ENCODE results near the gene RGS4. TPM values are rescaled to one million over a fixed set of nuclear protein-coding genes. Genes with fewer than 3 reads are reported as not detected.
A peak's percentile ranks its signal among the peaks of the same experiment; 100 is the strongest.
"Not testable (repeated sequence)": the region's sequence is repeated elsewhere in the genome, so short reads cannot be mapped to it uniquely, and the experiment has no call there.

Gene RGS4
- total and polyA plus RNA-seq, 5 experiments from 2014 or later: not detected

DNA sequence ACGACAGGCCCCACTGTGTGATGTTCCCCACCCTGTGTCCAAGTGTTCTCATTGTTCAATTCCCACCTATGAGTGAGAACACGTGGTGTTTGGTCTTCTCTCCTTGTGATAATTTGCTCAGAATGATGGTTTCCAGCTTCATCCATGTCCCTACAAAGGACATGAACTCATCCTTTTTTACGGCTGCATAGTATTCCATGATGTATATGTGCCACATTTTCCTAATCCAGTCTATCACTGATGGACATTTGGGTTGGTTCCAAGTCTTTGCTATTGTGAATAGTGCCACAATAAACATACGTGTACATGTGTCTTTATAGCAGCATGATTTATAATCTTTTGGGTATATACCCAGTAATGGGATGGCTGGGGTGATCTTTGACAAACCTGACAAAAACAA, 20.0 kb downstream of the RGS4 start:
- H3K9me3 Mint-ChIP-seq, H3K27ac Mint-ChIP-seq, DNase-seq, H3K4me1 Mint-ChIP-seq, H3K4me3 Mint-ChIP-seq, ATAC-seq, POLR2A ChIA-PET, H3K36me3 Mint-ChIP-seq: not testable (repeated sequence)
- H3K27me3 Mint-ChIP-seq: peaks cover 2 to 26% (median 4%) of the 10 kb centered on the region in 5 donors

DNA sequence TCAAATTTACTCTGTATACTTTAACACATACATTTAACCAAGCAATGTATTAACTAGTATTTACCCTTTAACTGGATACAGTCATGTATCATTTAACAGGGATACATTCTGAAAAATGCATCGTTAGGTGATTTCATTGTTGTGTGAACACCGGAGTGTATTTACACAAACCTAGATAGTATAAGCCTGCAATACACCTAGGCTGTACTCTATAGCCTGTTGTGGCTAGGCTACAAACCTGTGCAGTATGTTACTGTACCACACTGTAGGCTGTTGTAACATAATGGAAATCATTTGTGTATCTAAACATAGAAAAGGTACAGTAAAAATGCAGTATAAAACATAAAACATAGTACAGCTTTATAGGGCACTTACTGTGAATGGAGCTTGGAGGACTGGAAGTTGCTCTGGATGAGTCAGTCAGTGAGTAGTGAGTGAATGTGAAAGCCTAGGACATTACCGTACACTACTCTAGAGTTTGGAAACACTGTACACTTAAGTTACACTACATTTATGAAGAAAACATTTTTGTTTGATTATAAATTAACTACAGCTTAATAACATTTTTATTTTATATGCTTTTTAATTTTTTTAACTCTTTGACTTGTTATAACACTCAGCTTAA, 21.3 kb downstream of the RGS4 start:
- H3K27me3 Mint-ChIP-seq: peaks cover 2 to 34% (median 4%) of the 10 kb centered on the region in 5 donors
- H3K4me1 Mint-ChIP-seq: no peaks in the 10 kb centered on the region
- no peak overlapping the region for H3K4me3 Mint-ChIP-seq
- ATAC-seq: no peak
- POLR2A ChIA-PET: no interaction called here
- peaks cover 0 to 2% (median 0%) of the 10 kb centered on the region in 9 donors for H3K9me3 Mint-ChIP-seq
- no peak overlapping the region for H3K27ac Mint-ChIP-seq
- H3K36me3 Mint-ChIP-seq: no peaks in the 10 kb centered on the region
- no peak for DNase-seq

DNA sequence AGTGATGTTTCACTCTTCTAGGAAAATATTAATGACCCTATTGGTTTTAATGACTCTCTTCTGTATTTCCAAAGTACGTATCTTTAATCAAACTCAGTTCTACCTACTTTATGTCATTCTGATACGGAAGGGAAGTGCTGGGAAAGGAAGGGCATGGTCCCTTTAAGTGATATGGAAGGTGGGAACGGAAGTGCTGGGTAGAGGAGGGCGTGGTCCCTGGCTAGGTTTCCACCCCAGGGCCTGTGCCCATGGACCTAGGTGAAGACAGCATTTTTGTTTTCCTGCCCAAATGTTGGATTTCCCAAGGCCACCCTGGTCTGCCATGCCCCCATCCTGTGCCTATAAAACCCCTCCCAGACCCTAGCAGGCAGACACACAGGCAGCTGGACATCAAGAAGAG, 24.0 kb downstream of the RGS4 start:
- ATAC-seq (no peak), DNase-seq (no peak)
- POLR2A ChIA-PET: no interaction called here
- H3K27ac Mint-ChIP-seq: no peak overlapping the region
- peaks cover 2 to 59% (median 6%) of the 10 kb centered on the region in 5 donors for H3K27me3 Mint-ChIP-seq
- H3K4me3 Mint-ChIP-seq: no peak overlapping the region
- no peaks in the 10 kb centered on the region for H3K36me3 Mint-ChIP-seq
- H3K4me1 Mint-ChIP-seq: no peaks in the 10 kb centered on the region
- peaks cover 0 to 4% (median 0%) of the 10 kb centered on the region in 9 donors for H3K9me3 Mint-ChIP-seq

DNA sequence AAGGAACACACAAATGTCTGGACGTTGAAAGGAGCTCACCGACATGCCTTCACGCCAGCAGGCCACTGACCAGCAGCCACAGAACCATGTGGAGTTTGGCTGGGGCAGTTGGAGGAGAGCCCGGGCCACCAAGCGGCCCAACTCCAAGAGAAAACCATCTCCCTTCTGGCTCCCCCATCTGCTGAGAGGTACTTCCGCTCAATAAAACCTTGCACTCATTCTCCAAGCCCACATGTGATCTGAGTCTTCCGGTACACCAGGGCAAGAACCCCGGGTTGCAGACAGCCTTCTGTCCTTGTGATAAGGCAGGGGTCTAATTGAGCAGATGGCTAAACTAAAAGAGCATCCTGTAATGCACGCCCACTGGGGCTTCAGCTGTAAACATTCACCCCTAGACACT, 24.4 kb downstream of the RGS4 start:
- H3K9me3 Mint-ChIP-seq: peaks cover 0 to 4% (median 0%) of the 10 kb centered on the region in 9 donors
- ATAC-seq (no peak), DNase-seq (no peak)
- POLR2A ChIA-PET: no interaction called here
- no peaks in the 10 kb centered on the region for H3K4me1 Mint-ChIP-seq
- no peak overlapping the region for H3K4me3 Mint-ChIP-seq
- H3K36me3 Mint-ChIP-seq: no peaks in the 10 kb centered on the region
- no peak overlapping the region for H3K27ac Mint-ChIP-seq
- peaks cover 2 to 59% (median 6%) of the 10 kb centered on the region in 5 donors for H3K27me3 Mint-ChIP-seq

DNA sequence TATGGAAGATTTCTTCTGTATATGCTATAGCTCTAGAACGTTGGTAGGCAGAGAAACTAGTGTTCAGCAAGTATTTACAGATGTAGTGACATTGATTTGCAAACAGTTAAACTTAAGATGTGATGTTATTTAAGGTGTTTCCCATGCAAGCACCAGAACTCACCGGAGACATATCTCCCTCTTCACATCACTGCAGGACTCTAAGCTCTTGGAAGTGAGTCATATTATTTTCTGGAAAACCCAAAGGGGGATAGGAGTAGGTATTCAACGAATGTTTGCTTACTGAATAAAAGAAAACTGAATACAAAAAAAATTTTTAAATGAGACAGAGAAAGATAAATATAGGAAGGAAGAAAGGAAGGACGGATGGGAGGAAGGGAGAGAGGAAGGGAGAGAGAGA, 25.0 kb downstream of the RGS4 start:
- POLR2A ChIA-PET: no interaction called here
- DNase-seq: no peak
- peaks cover 2 to 54% (median 4%) of the 10 kb centered on the region in 5 donors for H3K27me3 Mint-ChIP-seq
- H3K27ac Mint-ChIP-seq: no peak overlapping the region
- H3K4me3 Mint-ChIP-seq: no peak overlapping the region
- no peaks in the 10 kb centered on the region for H3K36me3 Mint-ChIP-seq
- no peak for ATAC-seq
- peaks cover 0 to 2% (median 0%) of the 10 kb centered on the region in 9 donors for H3K9me3 Mint-ChIP-seq
- H3K4me1 Mint-ChIP-seq: no peaks in the 10 kb centered on the region

DNA sequence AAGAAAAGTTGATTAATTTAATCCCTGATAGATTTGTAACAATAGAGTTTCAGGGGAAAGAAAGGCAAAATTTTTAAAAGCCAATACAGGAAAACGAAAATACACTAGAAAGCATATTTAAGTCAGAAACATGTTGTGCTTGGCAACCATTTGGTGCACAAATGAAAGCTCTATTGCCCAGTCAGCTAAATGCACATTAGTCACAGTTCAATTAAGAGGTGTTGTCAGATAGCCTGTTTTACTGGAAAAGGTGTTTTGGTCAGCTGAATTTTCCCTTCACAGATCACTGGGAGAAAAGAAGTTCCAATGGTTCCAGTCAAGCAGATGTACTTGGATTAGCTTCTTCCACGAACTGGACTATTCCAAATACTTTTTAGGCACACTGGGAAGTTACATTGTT, 25.4 kb downstream of the RGS4 start:
- H3K36me3 Mint-ChIP-seq: no peaks in the 10 kb centered on the region
- peaks cover 0 to 2% (median 0%) of the 10 kb centered on the region in 9 donors for H3K9me3 Mint-ChIP-seq
- H3K4me1 Mint-ChIP-seq: no peaks in the 10 kb centered on the region
- peaks cover 2 to 52% (median 4%) of the 10 kb centered on the region in 5 donors for H3K27me3 Mint-ChIP-seq
- ATAC-seq (no peak), DNase-seq (no peak)
- no peak overlapping the region for H3K4me3 Mint-ChIP-seq
- H3K27ac Mint-ChIP-seq: no peak overlapping the region
- POLR2A ChIA-PET: no interaction called here

DNA sequence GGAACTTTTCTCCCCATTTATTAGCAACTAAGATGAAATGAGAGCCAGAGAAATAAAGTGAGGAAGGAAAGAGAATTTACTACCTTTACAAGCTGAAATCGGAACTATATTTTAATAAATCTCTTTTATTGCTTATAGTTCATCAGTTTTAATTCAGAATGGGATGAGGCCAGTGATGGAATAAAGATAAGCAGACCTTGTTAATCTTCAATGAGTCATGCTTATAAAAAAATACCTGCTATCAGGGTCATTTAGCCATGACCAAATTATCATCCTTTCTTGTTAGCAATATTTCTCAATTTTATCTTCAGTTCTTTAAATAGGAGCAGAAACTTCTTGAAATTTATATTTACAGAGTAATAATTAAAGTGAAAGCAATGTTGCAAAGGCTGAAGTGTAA, 26.1 kb downstream of the RGS4 start:
- Mint-ChIP-seq H3K4me1 (no peaks in the 10 kb centered on the region), H3K4me3 (no peak overlapping the region), H3K36me3 (no peaks in the 10 kb centered on the region), H3K9me3 (peaks cover 0 to 2% (median 0%) of the 10 kb centered on the region in 9 donors), H3K27me3 (peaks cover 2 to 58% (median 8%) of the 10 kb centered on the region in 5 donors), H3K27ac (no peak overlapping the region)
- DNase-seq (no peak), ATAC-seq (no peak)
- POLR2A ChIA-PET: no interaction called here

DNA sequence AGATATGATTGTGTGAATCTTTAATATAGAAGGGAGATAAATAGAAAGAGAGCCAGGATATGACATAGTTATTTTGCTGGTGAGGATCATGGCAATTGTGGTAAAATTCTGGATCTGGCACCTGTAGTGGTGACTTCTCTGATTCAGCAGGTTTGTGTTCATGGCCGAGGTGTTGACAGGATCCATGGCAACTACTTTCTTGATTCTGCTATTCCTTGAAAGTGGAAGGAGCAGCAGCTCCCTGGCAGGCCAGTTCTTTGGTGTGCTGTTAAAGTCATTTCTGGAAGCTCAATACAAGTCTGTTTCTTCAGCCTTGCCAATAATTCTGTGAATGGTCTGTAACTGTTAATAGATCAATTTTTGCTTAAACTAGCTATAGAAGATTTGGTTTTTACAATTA, 33.4 kb downstream of the RGS4 start:
- H3K27me3 Mint-ChIP-seq: peaks cover 5 to 21% (median 13%) of the 10 kb centered on the region in 5 donors
- H3K4me3 Mint-ChIP-seq: no peak overlapping the region
- no peak for DNase-seq
- POLR2A ChIA-PET: no interaction called here
- H3K4me1 Mint-ChIP-seq: no peaks in the 10 kb centered on the region
- no peak overlapping the region for H3K27ac Mint-ChIP-seq
- no peak for ATAC-seq
- H3K9me3 Mint-ChIP-seq: peaks cover 0 to 2% (median 0%) of the 10 kb centered on the region in 9 donors
- no peaks in the 10 kb centered on the region for H3K36me3 Mint-ChIP-seq

DNA sequence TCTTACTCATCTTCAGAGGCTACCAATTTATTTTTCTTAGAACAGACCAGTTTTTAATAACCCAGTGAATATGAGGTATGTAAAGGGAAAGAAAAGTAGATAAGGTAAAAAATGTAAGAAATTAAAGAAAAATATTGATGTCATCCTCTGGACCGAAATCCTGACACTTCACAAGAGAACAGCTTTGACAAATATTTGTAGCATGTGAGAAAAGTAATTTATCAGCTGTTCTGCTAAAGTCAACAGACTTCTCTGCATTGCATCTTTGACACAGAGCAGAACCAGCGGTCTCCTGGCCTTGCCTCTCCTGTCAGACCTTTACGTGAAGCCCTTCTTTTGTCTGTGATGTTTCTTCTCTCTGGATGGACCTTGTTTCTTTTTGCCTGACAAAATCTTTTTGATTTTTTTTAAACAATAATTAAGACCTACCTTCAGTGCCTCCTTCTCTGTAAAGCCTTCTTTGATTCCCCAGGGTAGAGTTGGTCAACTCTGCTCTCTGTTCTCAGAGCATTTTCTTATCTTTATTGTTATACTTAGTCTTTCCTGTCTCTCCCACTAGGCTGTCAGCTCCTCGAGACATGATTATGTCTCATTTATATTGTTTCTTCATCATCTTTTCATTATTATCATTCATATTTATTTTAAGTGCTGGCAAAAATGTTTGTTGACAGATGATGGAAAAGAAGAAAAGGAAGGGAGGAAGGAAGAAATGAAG, 35.4 kb downstream of the RGS4 start:
- POLR2A ChIA-PET: no interaction called here
- H3K9me3 Mint-ChIP-seq: peaks cover 0 to 7% (median 2%) of the 10 kb centered on the region in 9 donors
- H3K36me3 Mint-ChIP-seq: no peaks in the 10 kb centered on the region
- no peak for DNase-seq
- peaks cover 10 to 16% (median 15%) of the 10 kb centered on the region in 5 donors for H3K27me3 Mint-ChIP-seq
- ATAC-seq: no peak
- H3K4me3 Mint-ChIP-seq: no peak overlapping the region
- H3K4me1 Mint-ChIP-seq: no peaks in the 10 kb centered on the region
- H3K27ac Mint-ChIP-seq: peak overlapping the region in 1 of 10 donors; percentile 61

DNA sequence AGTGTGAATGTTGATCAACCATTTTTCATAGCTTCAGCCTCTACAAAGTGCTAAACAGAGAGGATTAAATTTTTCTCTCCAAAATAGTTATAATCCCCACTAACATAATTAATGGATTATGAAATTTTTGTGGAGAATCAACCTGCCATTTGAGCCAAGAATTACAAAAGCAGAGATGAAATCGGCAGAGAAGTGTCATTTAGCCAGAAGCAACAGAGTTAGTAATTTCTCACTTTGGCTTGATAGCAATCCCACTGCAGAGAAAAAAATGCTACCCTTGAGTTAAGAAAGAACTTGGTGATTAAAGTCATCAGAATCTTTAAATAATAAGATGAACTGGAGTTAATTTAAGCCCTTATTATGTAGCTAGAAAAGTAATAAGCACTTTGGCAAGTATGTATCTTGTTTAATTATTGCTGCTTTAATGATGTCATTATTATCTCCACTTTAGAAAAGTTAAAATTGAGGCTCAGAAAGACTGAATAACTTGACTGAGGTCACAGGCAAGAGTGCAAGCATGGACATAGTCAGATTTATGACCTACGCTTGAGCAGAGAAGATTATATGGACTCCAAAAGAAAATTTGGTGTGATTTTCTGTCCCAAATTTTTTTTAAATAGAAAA, 37.3 kb downstream of the RGS4 start:
- Mint-ChIP-seq H3K27ac (no peak overlapping the region), H3K9me3 (peaks cover 0 to 12% (median 4%) of the 10 kb centered on the region in 9 donors), H3K4me1 (no peaks in the 10 kb centered on the region), H3K27me3 (peaks cover 3 to 18% (median 10%) of the 10 kb centered on the region in 5 donors), H3K36me3 (peaks cover 0 to 5% (median 0%) of the 10 kb centered on the region in 3 donors), H3K4me3 (no peak overlapping the region)
- ATAC-seq (no peak), DNase-seq (no peak)
- POLR2A ChIA-PET: no interaction called here

DNA sequence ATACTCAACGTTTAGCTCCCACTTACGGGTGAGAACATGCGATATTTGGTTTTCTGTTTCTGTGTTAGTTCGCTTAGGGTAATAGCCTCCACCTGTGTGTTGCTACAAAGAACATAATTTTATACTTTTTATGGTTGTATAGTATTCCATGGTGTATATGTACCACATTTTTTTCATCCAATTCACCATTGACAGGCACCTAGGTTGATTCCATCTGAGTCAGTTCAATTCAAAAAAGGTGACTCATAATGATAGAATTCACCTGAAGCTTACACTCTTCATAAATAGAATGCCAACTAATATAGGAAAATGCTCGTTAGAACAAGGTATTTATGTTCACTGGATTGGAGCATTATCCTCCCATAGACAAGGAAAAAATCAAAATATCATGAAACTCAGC, 38.5 kb downstream of the RGS4 start:
- Mint-ChIP-seq H3K9me3 (peaks cover 0 to 12% (median 4%) of the 10 kb centered on the region in 9 donors), H3K4me3 (no peak overlapping the region), H3K27ac (no peak overlapping the region), H3K27me3 (peaks cover 6 to 26% (median 13%) of the 10 kb centered on the region in 5 donors), H3K4me1 (no peaks in the 10 kb centered on the region), H3K36me3 (peaks cover 0 to 5% (median 0%) of the 10 kb centered on the region in 3 donors)
- ATAC-seq: no peak
- no peak for DNase-seq
- POLR2A ChIA-PET: no interaction called here

DNA sequence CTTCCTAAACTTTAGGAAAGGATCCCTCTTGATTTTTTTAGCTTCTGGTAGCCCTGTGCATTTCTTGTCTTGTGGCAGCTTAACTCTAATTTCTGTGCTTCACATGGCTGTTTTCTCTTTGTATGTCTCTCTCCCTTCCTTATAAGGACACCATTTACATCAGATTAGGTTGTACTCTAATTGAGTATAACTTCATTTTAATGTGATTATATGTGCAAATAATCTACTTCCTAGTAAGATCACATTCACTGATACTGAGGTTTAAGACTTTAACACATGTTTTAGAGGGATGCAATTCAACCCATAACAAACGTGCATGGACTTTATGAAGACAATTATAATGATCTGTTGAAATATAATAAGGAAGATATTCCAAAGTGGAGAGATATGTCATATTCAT, 46.7 kb downstream of the RGS4 start:
- DNase-seq: no peak
- no peak overlapping the region for H3K4me3 Mint-ChIP-seq
- POLR2A ChIA-PET: no interaction called here
- peaks cover 6 to 32% (median 10%) of the 10 kb centered on the region in 5 donors for H3K27me3 Mint-ChIP-seq
- ATAC-seq: no peak
- peaks cover 0 to 3% (median 0%) of the 10 kb centered on the region in 9 donors for H3K9me3 Mint-ChIP-seq
- no peaks in the 10 kb centered on the region for H3K4me1 Mint-ChIP-seq
- no peak overlapping the region for H3K27ac Mint-ChIP-seq
- peaks cover 0 to 3% (median 0%) of the 10 kb centered on the region in 3 donors for H3K36me3 Mint-ChIP-seq

DNA sequence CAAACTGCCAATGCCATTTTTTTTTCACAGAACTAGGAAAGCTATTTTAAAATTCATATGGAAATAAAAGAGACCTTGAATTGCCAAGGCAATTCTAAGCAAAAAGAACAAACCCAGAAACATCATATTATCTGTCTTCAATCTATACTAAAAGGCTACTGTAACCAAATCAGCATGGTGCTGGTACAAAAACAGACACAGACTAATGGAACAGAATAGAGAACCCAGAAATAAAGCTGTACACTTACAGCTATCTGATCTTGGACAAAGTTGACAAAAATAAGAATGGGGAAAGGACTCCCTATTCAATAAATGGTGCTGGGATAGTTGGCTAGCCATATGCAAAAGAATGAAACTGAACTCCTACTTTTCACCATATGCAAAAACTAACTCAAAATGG, 50.5 kb downstream of the RGS4 start:
- POLR2A ChIA-PET: no interaction called here
- DNase-seq: no peak
- no peak overlapping the region for H3K27ac Mint-ChIP-seq
- no peaks in the 10 kb centered on the region for H3K36me3 Mint-ChIP-seq
- ATAC-seq: no peak
- no peak overlapping the region for H3K4me3 Mint-ChIP-seq
- peaks cover 0 to 3% (median 0%) of the 10 kb centered on the region in 9 donors for H3K9me3 Mint-ChIP-seq
- no peaks in the 10 kb centered on the region for H3K4me1 Mint-ChIP-seq
- H3K27me3 Mint-ChIP-seq: peaks cover 5 to 26% (median 7%) of the 10 kb centered on the region in 5 donors
